Upper lobe of left lung (tissue), 6 donors: ENCODE data around the gene TLR8. TPM values are rescaled to one million over a fixed set of nuclear protein-coding genes. Genes with fewer than 3 reads are reported as not detected.
A peak's percentile ranks its signal among the peaks of the same experiment; 100 is the strongest.

Source experiments
- ATAC-seq, 2 donors: fragments of 200-7000 bp; cut with Tn5 transposase; one replicate each; pipeline ENCODE4 v1.9.1; 2022; ENCODE audit warnings: mild to moderate bottlenecking in 2 of 2, moderate library complexity in 2 of 2; ENCODE audit not compliant: low FRiP score in 2 of 2
- DNase-seq, 2 donors: peaks; one replicate each; pipeline ENCODE4 v3.0.0-alpha.2; 2019 to 2020
- H3K27ac ChIP-seq, 4 donors: fragments of 200-600 bp; sonication (generic); one replicate each; pipeline ENCODE4 v1.5.1; 2016 to 2019
- H3K27me3 ChIP-seq, 4 donors: fragments of 200-600 bp; sonication (generic); one replicate each; pipeline ENCODE4 v1.5.1; 2017 to 2019
- H3K36me3 ChIP-seq, 4 donors: fragments of 200-600 bp; sonication (generic); one replicate each; pipeline ENCODE4 v1.5.1; 2016 to 2019
- H3K4me1 ChIP-seq, 4 donors: fragments of 200-600 bp; sonication (generic); one replicate each; pipeline ENCODE4 v1.5.1; 2018 to 2019
- H3K4me3 ChIP-seq, 4 donors: fragments of 200-600 bp; sonication (generic); one replicate each; pipeline ENCODE4 v1.5.1; 2017 to 2019; ENCODE audit warnings: mild to moderate bottlenecking in 2 of 4, moderate library complexity in 1 of 4
- H3K9me3 ChIP-seq, 4 donors: fragments of 200-600 bp; sonication (generic); one replicate each; pipeline ENCODE4 v1.5.1; 2018 to 2019
- EP300 ChIP-seq, 4 donors: sonication (generic); formaldehyde crosslinking; IDR thresholded peaks; one replicate each; pipeline ENCODE4 v1.5.1; 2017; ENCODE audit warnings: antibody characterized with exemption in 4 of 4, control low read depth in 2 of 4
- POLR2A ChIP-seq, 4 donors: fragments of 450-650 bp; IDR thresholded peaks; one replicate each; pipeline ENCODE4 v1.5.1; 2016 to 2017; ENCODE audit warnings: antibody characterized with exemption in 4 of 4, mild to moderate bottlenecking in 2 of 4
- POLR2AphosphoS5 ChIP-seq, 2 donors: sonication (generic); formaldehyde crosslinking; IDR thresholded peaks; one replicate each; pipeline ENCODE4 v1.5.1; 2017; ENCODE audit warnings: antibody characterized with exemption in 2 of 2
- WGBS, 2 donors: methylation state at CpG; one replicate each; pipeline ENCODE4 v1.1.5; 2017 to 2018; 5-methylcytosine and 5-hydroxymethylcytosine counted together
- total RNA-seq, 6 donors: library from RNA; depleted of rRNA in 4 of 6; stranded (reverse); fragments of >200 nt in 4 of 6; gene quantifications; one replicate each; pipeline versions ENCODE4 v1.1.0 to v1.2.1, GENCODE V29; 2016 to 2021
- TF ChIP-seq, protein P1 (sequence below), 6 experiments: fragments of 450-650 bp in 4 of 6; fragments of 200-600 bp in 2 of 6; sonication (generic) in 2 of 6; IDR thresholded peaks; one replicate each; pipeline ENCODE4 v1.5.1; 2016 to 2019; ENCODE audit warnings: antibody characterized with exemption in 6 of 6
- donor health status: DM: no; HTN: no; CAD: no; lungs with moderate emphysema.
- donor health status: DM: no; HTN: yes; CAD: no; lungs with severe emphysema.

The TLR8 gene
- total RNA-seq, 6 donors from 2014 or later: 2.3 to 24.5 (median 9.3) TPM

DNA sequence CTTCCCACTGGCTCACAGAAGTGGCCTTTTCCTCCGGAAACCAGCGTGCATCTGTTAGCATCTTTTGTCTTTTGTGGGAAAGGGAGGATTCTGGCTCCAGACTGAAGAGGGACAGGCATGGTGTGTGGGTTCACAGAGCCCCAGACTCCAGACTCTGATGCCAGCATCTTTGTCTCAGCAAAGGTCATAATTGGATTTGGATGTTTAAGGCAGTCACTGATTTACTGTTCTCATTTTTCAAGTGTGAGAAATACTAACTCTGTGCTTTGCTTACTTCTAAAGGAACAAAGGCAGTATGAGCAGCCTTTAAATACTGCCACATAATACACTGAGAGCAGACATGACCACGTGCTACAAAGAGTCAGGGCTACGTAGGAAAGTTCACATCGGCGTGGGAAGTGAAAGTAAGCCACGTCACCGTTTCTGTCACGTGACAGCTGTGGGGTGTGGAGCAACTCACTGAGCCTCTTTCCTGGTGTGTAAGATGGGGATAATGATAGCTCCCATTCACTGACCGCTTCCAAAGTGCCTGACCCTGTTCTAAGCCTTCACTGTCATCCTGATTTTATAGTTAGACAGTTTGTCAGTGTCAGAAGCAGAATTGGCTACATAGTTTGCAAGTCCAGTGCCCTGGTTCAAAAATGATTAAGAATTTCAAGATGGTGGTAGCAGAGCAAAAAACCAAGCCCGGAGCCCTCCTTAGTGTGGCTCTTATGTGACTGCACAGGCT is 43.7 kb downstream of the TLR8 start:
- Histone ChIP-seq H3K27me3 (no peaks in the 10 kb centered on the region), H3K36me3 (no peaks in the 10 kb centered on the region), H3K4me1 (peaks cover 0 to 63% (median 28%) of the 10 kb centered on the region in 4 donors), H3K4me3 (peak overlapping the region in 1 of 4 donors; percentile 18), H3K27ac (peak overlapping the region; percentile 60 to 82 (median 72)), H3K9me3 (no peaks in the 10 kb centered on the region)
- WGBS, 2 donors: 36 to 47% methylated on average over 3 to 11 of the region's 11 CpGs
- TF ChIP-seq POLR2AphosphoS5 (IDR thresholded peaks at IDR 0.05): peak; percentile 78 to 85
- peak in 2 of 4 donors; percentile 19 to 58 for TF ChIP-seq POLR2A (IDR thresholded peaks at IDR 0.05)
- peak in 2 of 4 donors; percentile 21 to 72 for TF ChIP-seq EP300 (IDR thresholded peaks at IDR 0.05)
- TF ChIP-seq, protein P1, sequence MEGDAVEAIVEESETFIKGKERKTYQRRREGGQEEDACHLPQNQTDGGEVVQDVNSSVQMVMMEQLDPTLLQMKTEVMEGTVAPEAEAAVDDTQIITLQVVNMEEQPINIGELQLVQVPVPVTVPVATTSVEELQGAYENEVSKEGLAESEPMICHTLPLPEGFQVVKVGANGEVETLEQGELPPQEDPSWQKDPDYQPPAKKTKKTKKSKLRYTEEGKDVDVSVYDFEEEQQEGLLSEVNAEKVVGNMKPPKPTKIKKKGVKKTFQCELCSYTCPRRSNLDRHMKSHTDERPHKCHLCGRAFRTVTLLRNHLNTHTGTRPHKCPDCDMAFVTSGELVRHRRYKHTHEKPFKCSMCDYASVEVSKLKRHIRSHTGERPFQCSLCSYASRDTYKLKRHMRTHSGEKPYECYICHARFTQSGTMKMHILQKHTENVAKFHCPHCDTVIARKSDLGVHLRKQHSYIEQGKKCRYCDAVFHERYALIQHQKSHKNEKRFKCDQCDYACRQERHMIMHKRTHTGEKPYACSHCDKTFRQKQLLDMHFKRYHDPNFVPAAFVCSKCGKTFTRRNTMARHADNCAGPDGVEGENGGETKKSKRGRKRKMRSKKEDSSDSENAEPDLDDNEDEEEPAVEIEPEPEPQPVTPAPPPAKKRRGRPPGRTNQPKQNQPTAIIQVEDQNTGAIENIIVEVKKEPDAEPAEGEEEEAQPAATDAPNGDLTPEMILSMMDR (IDR thresholded peaks at IDR 0.05): no peak
- ATAC-seq (peak; percentile 74 to 89), DNase-seq (peak in 1 of 2 donors; percentile 86)

- Histone ChIP-seq H3K4me3 (peak overlapping the region in 1 of 4 donors; percentile 18), H3K36me3 (no peaks in the 10 kb centered on the region), H3K27ac (peak overlapping the region; percentile 60 to 82 (median 72)), H3K27me3 (no peaks in the 10 kb centered on the region), H3K9me3 (no peaks in the 10 kb centered on the region), H3K4me1 (peaks cover 2 to 72% (median 36%) of the 10 kb centered on the region in 4 donors)
- peak; percentile 76 to 78 for ATAC-seq
- TF ChIP-seq POLR2A (IDR thresholded peaks at IDR 0.05) (no peak), EP300 (IDR thresholded peaks at IDR 0.05) (no peak), POLR2AphosphoS5 (IDR thresholded peaks at IDR 0.05) (no peak)
- TF ChIP-seq, protein P1 (IDR thresholded peaks at IDR 0.05): peak in 5 of 6 experiments; percentile 24 to 66 (median 34)
- 42 to 46% methylated on average over 9 of the region's 9 CpGs for WGBS, 2 donors
- DNase-seq: peak in 1 of 2 donors; percentile 72
Measured at GRCh38 chrX:12950851-12951594, 44.6 kb downstream of the TLR8 start.

- H3K4me1 ChIP-seq: peaks cover 5 to 77% (median 42%) of the 10 kb centered on the region in 4 donors
Measured at GRCh38 chrX:12951595-12951975, 45.2 kb downstream of the TLR8 start.

GRCh38 chrX:12953420-12953819 is 47.0 kb downstream of the TLR8 start:
- Histone ChIP-seq H3K4me1 (peaks cover 10 to 75% (median 37%) of the 10 kb centered on the region in 4 donors), H3K27ac (no peak overlapping the region), H3K27me3 (no peaks in the 10 kb centered on the region), H3K4me3 (no peak overlapping the region), H3K9me3 (no peaks in the 10 kb centered on the region), H3K36me3 (no peaks in the 10 kb centered on the region)
- no peak for TF ChIP-seq POLR2AphosphoS5 (IDR thresholded peaks at IDR 0.05)
- ATAC-seq (no peak), DNase-seq (no peak)
- 70 to 82% methylated on average over 8 of the region's 8 CpGs for WGBS, 2 donors

More at GRCh38 chrX:12951595-12951975, 45.2 kb downstream of the TLR8 start:
- Histone ChIP-seq H3K4me3 (no peak overlapping the region), H3K27ac (peak overlapping the region; percentile 45 to 82 (median 71)), H3K36me3 (no peaks in the 10 kb centered on the region), H3K9me3 (no peaks in the 10 kb centered on the region), H3K27me3 (no peaks in the 10 kb centered on the region)
- DNase-seq: no peak
- 85 to 86% methylated on average over 5 of the region's 5 CpGs for WGBS, 2 donors
- TF ChIP-seq POLR2AphosphoS5 (IDR thresholded peaks at IDR 0.05) (no peak), POLR2A (IDR thresholded peaks at IDR 0.05) (no peak), EP300 (IDR thresholded peaks at IDR 0.05) (no peak)
- TF ChIP-seq, protein P1 (IDR thresholded peaks at IDR 0.05): no peak
- ATAC-seq: no peak

- Histone ChIP-seq H3K27me3 (no peaks in the 10 kb centered on the region), H3K9me3 (no peaks in the 10 kb centered on the region), H3K36me3 (no peaks in the 10 kb centered on the region), H3K4me3 (no peak overlapping the region), H3K4me1 (peaks cover 10 to 67% (median 34%) of the 10 kb centered on the region in 4 donors), H3K27ac (peak overlapping the region in 2 of 4 donors; percentile 88 to 92)
- TF ChIP-seq POLR2AphosphoS5 (IDR thresholded peaks at IDR 0.05): no peak
- TF ChIP-seq POLR2A (IDR thresholded peaks at IDR 0.05): no peak
- no peak for TF ChIP-seq EP300 (IDR thresholded peaks at IDR 0.05)
- TF ChIP-seq, protein P1 (IDR thresholded peaks at IDR 0.05): no peak
- DNase-seq (no peak), ATAC-seq (no peak)
- WGBS, 2 donors: 83 to 93% methylated on average over 8 to 9 of the region's 9 CpGs
Measured at GRCh38 chrX:12954376-12954775, 48.0 kb downstream of the TLR8 start.
